Activated CD4-positive, alpha-beta T cell treated with anti-CD3 and anti-CD28 coated beads for 24 hours (primary cell): ENCODE measurements around the gene ZBTB4.

Experiments
- DNase-seq, 2 donors: peaks; one replicate each; pipeline ENCODE4 v3.0.0-alpha.2; 2020; ENCODE audit warnings: low read depth in 2 of 2

The ZBTB4 gene

DNA sequence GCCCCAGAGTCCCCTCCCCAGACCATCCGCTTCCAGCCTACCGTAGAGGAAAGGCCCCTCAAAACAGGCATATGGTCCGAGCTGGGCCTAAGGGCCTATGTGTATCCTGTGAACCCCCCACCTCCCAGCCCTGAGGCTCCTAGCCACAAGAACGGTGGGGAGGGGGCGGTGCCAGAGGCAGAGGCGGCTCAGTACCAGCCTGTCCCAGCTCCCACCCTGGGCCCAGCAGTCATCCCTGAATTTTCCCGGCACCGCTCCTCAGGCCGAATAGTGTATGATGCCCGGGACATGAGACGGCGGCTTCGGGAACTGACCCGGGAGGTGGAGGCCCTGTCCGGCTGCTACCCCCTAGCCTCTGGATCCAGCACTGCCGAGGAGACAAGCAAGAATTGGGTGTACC, 58.2 kb downstream of the ZBTB4 start:
- DNase-seq, result no peak

DNA sequence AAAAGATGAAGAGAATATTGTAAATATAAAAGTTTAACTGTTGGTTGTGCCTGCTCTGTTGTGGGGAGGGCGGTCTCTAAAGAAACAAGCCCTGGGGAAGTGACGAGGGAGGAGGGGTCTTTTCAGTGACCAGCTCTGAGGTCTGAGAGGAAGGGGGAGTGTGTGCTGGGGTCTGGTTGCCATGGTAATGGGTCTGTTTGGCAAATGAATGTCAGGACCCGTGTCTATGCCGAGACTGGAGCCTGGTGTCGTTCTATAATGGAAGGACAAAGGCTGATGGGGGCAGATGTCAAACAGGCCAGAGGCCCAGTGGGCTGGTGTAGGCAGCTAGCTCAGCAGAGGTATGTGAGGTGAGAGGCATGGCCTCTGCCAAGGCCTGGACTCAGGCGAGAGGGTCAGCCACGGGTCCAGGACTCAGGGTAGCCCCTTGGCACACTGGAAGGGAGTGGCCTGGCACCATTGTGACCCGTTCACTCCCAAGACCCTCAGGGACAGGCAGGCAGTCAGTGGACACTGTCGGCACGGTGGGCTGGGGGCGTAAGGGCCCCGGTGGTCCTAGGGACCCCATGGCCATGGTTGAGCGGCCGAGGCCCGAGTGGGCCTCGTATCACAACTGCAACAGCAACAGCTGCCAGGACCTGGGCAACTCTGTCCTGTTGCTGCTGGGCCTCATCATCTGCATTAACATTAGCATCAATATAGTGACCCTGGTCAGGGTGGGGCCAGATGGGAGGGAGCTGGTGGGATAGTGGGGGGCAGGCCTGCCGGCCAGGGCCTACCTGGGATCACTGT, 59.4 kb downstream of the ZBTB4 start, which contains the start of gene SPEM1:
TSS of gene SPEM1 (plus strand) at position 506 of the 792 bp plus-strand sequence. CDS start at position 567, 61 bp downstream.
- no peak for DNase-seq

DNA sequence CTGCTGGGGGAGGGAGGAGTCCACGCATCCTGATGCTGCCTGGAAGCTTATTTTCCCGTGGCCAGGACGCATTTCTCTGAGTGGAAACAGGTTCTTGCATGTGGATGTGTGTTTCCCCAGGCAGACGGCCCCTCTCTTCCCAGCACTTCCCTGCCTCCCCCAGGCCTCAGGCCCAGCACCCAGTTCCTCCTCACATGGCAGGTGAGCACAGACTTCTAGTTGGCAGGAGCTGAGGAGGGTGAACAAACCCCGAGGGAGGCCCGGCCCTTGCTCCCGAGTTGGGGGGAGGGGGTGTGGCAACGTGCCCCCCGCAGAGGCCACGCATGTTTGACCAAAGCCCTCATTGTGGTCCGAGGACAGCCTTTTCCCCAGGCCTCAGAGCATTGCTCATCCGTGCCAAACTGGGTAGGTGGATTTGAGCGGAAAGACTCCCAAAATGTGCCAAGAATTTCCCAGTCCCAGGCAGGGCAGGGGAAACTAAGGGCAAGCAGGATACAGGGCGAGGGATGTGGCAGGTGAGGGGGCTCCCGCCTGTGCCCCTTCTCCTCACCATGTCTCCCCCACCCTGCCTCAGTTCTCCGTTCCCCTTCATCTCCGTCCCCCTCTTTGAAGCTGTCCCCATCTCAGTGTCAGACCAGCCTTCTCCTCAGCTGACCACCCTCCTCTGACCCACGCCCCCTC, 60.8 kb downstream of the ZBTB4 start:
- no peak for DNase-seq

DNA sequence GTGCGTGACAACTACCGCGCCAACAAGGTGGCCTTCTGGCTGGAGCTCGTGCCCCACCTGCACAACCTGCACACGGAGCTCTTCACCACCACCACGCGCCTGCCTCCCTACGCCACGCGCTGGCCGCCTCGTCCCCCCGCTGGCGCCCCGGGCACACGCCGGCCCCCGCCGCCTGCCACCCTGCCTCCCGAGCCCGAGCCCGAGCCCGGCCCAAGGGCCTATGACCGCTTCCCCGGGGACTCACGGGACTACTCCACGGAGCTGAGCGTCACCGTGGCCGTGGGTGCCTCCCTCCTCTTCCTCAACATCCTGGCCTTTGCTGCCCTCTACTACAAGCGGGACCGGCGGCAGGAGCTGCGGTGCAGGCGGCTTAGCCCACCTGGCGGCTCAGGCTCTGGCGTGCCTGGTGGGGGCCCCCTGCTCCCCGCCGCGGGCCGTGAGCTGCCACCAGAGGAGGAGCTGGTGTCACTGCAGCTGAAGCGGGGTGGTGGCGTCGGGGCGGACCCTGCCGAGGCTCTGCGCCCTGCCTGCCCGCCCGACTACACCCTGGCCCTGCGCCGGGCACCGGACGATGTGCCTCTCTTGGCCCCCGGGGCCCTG, 62.3 kb downstream of the ZBTB4 start:
- no peak for DNase-seq

DNA sequence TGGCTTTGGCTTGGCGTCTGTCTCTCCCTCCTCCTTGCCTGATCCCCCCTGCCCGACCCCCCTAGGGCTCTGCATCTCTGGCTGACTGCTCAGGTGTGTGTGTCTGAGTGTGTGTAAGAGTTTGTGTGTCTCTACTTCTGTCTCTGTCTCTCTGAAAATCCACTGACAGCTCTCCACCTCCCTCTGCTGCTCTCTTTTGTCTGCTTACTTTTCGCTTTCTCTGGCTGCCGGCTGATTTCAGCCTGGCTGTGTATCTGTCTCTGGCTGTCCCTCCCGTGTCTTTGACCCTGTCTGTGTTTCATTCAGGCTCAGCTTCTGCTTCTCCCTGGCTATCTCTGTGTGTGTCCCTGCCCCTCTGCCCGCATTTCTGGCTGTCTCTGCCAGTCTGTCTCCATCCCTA, 63.1 kb downstream of the ZBTB4 start:
- DNase-seq, result no peak

DNA sequence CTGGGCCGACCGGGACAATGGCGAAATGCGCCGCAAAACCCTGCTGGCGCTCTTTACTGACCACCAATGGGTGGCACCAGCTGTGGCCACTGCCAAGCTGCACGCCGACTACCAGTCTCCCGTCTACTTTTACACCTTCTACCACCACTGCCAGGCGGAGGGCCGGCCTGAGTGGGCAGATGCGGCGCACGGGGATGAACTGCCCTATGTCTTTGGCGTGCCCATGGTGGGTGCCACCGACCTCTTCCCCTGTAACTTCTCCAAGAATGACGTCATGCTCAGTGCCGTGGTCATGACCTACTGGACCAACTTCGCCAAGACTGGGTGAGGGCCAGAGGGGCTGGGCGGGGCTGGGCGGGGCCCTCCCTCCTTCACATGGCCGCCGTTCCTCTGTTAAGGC, 63.6 kb downstream of the ZBTB4 start:
- no peak for DNase-seq

DNA sequence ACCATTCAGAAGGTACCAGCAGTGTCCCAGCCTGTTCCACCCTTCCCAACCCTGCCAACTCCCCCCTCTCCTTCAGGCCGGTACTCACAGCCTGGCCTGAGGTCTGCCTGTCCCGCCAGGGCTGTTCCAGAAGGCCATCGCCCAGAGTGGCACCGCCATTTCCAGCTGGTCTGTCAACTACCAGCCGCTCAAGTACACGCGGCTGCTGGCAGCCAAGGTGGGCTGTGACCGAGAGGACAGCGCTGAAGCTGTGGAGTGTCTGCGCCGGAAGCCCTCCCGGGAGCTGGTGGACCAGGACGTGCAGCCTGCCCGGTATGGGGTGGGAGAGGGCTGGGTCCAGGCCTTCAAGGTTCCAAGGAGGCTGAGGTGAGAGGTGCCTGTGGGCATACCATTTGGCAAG, 64.6 kb downstream of the ZBTB4 start:
- DNase-seq, result no peak

DNA sequence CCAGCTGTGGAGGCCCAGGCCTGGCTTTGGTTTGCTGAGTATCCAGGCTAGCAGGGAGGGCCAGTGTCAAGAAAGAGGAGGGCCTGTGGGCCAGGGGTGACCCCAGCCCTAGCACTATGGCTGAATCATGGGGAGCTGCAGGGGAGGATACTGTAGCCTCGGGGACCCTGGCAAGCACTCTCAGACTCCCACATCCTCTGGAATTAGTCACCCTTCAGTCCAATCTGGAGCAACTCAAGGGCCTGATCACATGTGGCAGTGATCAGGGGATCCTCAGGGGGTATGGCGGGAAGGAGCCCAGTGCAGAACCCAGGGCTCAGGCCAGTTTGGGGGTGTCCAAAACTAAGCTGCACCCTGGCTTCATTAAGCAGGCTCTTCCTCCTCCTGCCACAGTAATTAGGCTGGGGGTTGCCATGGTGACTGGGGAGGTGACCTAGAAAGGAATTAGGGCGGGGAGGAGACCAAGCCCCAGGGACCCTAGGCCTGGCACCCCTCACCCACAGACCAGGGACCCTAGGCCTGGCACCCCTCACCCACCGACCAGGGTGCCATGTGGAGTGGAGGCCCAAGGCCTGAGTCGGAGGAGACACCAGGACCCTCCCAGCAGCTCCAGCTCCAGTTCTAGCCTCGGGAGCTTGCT, 66.0 kb downstream of the ZBTB4 start:
- DNase-seq, result no peak

DNA sequence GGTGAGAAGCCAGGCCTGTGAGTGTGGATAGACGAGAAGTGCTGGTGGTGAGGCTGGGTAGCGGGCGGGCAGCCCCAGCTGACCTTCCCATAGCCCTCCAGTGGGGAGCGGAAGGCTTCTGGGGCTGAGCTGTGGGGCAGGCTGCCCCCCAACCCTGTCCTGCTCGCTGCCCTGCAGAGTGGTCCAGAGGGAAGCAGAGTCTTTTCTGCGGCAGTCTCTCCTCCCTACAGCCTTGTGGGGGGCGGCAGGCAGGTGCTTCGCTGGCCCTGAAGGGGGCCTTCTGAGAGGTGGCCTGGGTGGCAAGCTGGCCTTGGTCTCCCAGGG, 68.0 kb downstream of the ZBTB4 start:
- DNase-seq, result no peak

DNA sequence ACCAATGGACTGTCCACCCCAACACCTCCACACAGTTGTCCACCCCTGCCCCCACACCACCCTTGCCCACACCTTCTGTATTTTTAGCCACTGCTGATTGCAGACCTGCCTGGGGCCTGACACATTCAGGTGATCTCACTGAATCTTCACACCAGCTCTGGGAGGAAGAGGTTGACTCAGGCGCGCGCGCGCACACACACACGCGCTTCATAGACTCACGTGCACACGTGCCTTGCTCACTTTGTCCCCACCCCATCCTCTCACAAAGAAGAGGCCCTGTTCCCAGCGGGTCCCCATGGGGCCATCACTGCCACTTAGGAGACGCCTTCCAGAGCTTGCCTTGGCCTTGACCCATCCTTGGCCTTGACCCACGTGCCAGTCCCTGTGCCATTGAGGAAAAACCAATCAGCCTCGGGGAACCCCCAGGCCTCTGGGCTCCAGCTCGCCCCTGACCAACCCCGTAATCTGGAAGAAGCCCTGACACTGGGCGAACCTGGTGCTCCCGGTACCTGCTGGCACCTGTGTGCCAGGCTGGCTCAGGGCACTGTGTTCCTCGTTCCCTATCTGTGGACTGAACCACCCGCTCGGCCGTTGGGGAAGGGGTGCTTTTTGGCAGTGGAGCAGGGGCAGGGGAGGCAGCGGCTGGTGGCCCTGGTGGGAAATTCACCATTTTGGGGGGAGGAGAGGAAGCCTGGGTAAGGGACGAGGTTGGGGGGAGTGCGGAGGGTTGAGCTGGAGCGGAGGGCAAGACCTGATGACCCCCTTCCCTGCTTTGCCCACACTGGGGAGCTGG, 68.6 kb downstream of the ZBTB4 start:
- no peak for DNase-seq

DNA sequence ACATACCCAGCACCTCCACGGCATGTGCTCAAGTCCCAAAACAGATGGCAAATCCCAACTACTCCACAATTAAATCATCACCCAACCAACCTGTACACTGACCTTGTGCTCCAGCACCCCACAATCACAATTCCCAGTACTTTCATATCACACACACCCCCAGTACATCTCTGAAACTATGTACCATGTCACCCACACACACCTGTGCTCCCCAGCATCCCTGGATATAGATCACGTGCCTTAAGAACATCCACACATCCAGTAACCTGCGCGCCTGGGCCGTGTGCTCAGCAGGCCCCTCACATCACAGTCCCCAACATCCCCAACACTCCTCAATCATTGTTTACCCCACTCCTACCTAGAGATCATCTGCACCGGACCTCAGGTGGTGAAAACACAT, 69.7 kb downstream of the ZBTB4 start:
- DNase-seq, result no peak
